ENCODE measurements around the gene CELF5. TPM values are rescaled to one million over a fixed set of nuclear protein-coding genes. Genes with fewer than 3 reads are reported as not detected.
"Not testable (repeated sequence)": the region's sequence is repeated elsewhere in the genome, so short reads cannot be mapped to it uniquely, and the experiment has no call there.

Gene CELF5
- total RNA-seq, 4 donors from 2014 or later, result not detected

DNA sequence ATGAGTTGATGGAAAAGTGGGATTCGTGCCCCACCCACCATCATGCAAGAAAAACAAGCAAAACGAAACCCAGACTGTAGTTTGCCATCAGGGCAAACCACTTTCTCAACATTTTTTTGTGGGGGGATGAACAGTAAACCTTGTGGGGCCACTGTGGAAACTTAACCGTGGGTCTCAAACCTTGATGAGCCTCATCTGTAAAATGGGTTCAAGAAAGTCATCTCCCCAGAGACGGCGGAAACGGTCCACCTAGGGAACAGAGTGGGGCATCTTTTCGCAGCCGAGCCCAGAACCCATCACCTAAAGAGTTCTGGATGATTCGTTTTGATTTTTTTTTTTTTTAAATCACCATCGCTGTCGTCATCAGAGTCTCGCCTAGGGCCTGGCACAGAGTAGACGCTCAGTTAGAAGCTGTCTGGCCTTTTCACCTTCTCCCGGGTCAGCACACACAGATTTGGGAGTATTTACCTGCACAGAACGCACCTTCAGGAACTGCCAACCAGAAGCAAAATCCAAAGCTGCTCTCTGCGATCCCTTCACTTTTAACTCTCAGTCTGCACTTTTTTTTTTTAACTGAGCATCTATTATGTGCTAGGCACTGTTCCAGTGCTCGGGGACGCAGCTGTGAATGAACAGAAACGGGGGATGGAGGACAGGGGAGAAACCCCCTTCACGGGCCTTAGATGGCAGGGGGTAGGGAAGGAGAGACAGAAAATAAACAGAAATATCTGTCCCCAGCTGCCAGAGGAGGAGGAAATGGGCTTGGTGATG lies 69.8 kb downstream of the CELF5 start:
- no peak for DNase-seq (ENCODE audit: low spot score in 2 of 2)
- H3K27ac ChIP-seq, result no peak overlapping the region
- H3K9me3 ChIP-seq, result no peaks in the 10 kb centered on the region
- TF ChIP-seq EP300 (IDR thresholded peaks at IDR 0.05) (no peak), POLR2A (IDR thresholded peaks at IDR 0.05) (no peak)
- TF ChIP-seq, protein P1, sequence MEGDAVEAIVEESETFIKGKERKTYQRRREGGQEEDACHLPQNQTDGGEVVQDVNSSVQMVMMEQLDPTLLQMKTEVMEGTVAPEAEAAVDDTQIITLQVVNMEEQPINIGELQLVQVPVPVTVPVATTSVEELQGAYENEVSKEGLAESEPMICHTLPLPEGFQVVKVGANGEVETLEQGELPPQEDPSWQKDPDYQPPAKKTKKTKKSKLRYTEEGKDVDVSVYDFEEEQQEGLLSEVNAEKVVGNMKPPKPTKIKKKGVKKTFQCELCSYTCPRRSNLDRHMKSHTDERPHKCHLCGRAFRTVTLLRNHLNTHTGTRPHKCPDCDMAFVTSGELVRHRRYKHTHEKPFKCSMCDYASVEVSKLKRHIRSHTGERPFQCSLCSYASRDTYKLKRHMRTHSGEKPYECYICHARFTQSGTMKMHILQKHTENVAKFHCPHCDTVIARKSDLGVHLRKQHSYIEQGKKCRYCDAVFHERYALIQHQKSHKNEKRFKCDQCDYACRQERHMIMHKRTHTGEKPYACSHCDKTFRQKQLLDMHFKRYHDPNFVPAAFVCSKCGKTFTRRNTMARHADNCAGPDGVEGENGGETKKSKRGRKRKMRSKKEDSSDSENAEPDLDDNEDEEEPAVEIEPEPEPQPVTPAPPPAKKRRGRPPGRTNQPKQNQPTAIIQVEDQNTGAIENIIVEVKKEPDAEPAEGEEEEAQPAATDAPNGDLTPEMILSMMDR (IDR thresholded peaks at IDR 0.05), result no peak
- no peak overlapping the region for H3K4me3 ChIP-seq
- peaks cover 0 to 4% (median 0%) of the 10 kb centered on the region in 4 donors for H3K4me1 ChIP-seq
- H3K36me3 ChIP-seq, result no peaks in the 10 kb centered on the region
- H3K27me3 ChIP-seq, result peaks cover 0 to 85% of the 10 kb centered on the region in 2 donors
- 77 to 83% methylated on average over 20 of the region's 20 CpGs for WGBS, 2 donors

DNA sequence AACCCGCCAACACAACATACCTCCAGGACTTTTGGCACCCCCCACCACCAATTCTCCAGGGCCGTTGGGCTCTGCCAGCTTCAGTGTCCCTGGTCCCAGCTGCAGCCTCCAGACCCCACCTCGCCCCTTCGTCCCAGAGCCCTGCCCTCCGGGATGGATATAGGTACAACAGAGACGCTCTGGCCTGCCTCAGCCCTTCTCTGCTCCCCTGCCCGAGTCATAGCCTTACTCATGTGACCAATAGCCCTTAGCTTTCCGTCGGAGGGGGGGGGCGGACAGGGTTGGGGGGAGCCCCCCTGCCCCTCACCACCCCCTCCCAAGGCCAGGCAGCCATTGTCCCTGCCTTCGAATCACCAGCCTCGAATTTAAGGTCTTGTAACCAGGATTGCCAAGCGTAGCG lies 71.1 kb downstream of the CELF5 start:
- DNase-seq (ENCODE audit: low spot score in 2 of 2), result no peak
- Histone ChIP-seq H3K27me3 (peaks cover 0 to 78% of the 10 kb centered on the region in 2 donors), H3K4me3 (no peak overlapping the region), H3K9me3 (no peaks in the 10 kb centered on the region), H3K27ac (no peak overlapping the region), H3K4me1 (no peaks in the 10 kb centered on the region), H3K36me3 (no peaks in the 10 kb centered on the region)
- TF ChIP-seq, protein P1 (IDR thresholded peaks at IDR 0.05), result no peak
- no peak for TF ChIP-seq POLR2A (IDR thresholded peaks at IDR 0.05)
- TF ChIP-seq EP300 (IDR thresholded peaks at IDR 0.05), result no peak
- WGBS, 2 donors, result 58 to 61% methylated on average over 13 to 14 of the region's 14 CpGs

DNA sequence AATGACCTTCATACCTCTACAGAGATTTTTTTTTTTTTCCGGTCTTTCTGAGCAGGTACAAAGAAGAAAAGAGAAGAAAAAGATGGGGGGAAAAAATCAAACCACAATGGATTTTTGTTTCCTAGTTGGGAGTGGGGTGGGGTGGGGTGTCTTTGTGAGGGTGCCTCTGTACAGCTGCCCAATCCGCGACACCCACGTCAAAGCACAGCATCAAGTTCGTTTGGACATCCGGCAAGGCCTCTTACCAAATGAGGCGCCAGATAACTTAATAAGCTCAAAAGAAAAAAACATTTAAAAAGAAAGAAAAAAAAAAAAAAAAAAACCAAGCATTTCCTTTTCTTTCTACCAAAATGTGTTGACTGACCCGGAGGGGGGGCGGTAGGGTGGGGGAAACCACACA lies 71.6 kb downstream of the CELF5 start:
- peaks cover 0 to 73% of the 10 kb centered on the region in 2 donors for H3K27me3 ChIP-seq
- 61% methylated on average over 9 of the region's 9 CpGs for WGBS, 2 donors

DNA sequence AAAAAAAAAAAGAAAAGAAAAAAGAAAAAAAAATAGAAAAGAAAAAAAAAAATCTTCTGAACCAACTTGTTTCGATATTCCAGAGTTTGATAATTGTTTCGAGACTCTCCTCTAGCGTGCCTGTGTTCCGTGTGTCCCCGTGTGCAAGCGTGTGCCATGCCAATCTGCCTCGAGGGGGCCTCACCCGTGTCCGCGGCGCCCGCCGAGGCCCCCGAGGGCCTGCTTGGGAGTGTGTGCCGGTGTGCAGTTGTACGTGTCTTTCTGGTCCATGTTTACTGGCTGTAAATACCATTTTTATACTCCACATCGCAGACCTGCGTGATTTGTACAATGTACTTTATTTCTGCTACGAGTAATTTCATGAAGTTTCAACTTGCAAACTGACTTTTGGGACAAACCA lies 72.0 kb downstream of the CELF5 start:
- 86 to 89% methylated on average over 19 of the region's 19 CpGs for whole genome bisulfite sequencing, 2 donors
- Histone ChIP-seq H3K27me3 (peaks cover 0 to 73% of the 10 kb centered on the region in 2 donors), H3K9me3 (no peaks in the 10 kb centered on the region), H3K27ac (no peak overlapping the region), H3K4me3 (no peak overlapping the region), H3K36me3 (no peaks in the 10 kb centered on the region), H3K4me1 (no peaks in the 10 kb centered on the region)
- TF ChIP-seq EP300 (IDR thresholded peaks at IDR 0.05) (no peak), POLR2A (IDR thresholded peaks at IDR 0.05) (no peak)
- TF ChIP-seq, protein P1 (IDR thresholded peaks at IDR 0.05), result no peak
- no peak for DNase-seq (ENCODE audit: low spot score in 2 of 2)

More for the DNA sequence above, 71.6 kb downstream of the CELF5 start:
- TF ChIP-seq EP300 (IDR thresholded peaks at IDR 0.05) (no peak), POLR2A (IDR thresholded peaks at IDR 0.05) (no peak)
- TF ChIP-seq, protein P1 (IDR thresholded peaks at IDR 0.05), result no peak
- Histone ChIP-seq H3K36me3 (no peaks in the 10 kb centered on the region), H3K4me1 (no peaks in the 10 kb centered on the region), H3K9me3 (no peaks in the 10 kb centered on the region), H3K4me3 (no peak overlapping the region), H3K27ac (no peak overlapping the region)
- DNase-seq (ENCODE audit: low spot score in 2 of 2), result no peak

DNA sequence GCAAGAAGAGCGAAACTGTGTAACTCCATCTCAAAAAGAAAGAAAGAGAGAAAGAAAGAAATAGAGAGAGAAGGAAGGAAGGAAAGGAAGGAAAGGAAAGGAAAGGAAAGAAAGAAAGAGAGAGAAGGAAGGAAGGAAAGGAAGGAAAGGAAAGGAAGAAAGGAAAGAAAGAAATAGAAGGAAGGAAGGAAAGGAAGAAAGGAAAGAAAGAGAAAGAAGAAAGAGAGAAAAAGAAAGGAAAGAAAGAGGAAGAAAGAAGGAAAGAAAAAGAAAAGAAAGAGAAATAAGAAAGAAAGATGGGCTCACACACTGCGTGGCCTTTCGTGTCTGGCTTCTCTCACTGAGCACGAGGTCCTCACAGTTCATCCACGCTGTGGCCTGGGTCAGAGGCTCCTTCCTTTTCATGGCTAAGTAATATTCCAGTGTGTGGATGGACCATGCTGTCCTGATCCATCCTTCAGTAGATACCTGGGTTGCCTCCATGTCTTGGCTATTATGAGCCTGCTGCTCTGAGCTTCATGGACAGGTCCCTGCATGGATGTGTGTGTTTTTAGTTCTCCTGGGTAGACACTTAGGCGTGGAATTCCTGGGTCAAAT lies 74.5 kb downstream of the CELF5 start:
- H3K27ac ChIP-seq, result no peak overlapping the region
- H3K4me1 ChIP-seq, result no peaks in the 10 kb centered on the region
- H3K9me3 ChIP-seq, result peaks cover 0 to 6% (median 0%) of the 10 kb centered on the region in 4 donors
- TF ChIP-seq POLR2A (IDR thresholded peaks at IDR 0.05), result no peak
- TF ChIP-seq, protein P1 (IDR thresholded peaks at IDR 0.05), result no peak
- TF ChIP-seq EP300 (IDR thresholded peaks at IDR 0.05), result no peak
- H3K36me3 ChIP-seq, result no peaks in the 10 kb centered on the region
- no peak for DNase-seq (ENCODE audit: low spot score in 2 of 2)
- WGBS, 2 donors, result 76 to 85% methylated on average over 6 of the region's 6 CpGs
- peaks cover 0 to 71% of the 10 kb centered on the region in 2 donors for H3K27me3 ChIP-seq
- H3K4me3 ChIP-seq, result no peak overlapping the region

DNA sequence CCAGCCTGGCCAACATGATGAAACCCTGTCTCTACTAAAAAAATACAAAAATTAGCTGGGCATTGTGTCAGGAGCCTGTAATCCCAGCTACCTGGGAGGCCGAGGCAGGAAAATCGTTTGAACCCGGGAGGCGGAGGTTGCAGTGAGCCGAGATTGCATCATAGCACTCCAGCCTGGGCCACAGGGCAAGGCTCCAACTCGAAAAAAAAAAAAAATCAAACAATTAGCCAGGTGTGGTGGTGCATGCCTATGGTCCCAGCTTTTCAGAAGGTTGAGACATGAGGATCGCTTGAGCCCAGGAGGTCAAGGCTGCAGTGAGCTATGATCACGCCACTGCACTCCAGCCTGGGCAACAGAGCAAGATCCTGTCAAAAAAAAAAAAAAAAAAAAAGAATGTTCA lies 76.1 kb downstream of the CELF5 start:
- Histone ChIP-seq H3K27me3 (peaks cover 0 to 68% of the 10 kb centered on the region in 2 donors), H3K4me1 (peaks cover 0 to 12% (median 0%) of the 10 kb centered on the region in 4 donors)
- not testable (repeated sequence) for DNase-seq (ENCODE audit: low spot score in 2 of 2); H3K36me3 ChIP-seq; H3K27ac ChIP-seq; H3K9me3 ChIP-seq; H3K4me3 ChIP-seq
- 64 to 65% methylated on average over 8 of the region's 8 CpGs for WGBS, 2 donors
